Esophagus muscularis mucosa (tissue), 3 donors: ENCODE data around the gene TMEM247.

Source experiments
- CTCF ChIP-seq, 3 experiments: fragments of 200-600 bp in 2 of 3; fragments of 450-650 bp in 1 of 3; sonication (generic) in 2 of 3; IDR thresholded peaks; one replicate each; pipeline ENCODE4 v1.5.1; 2017 to 2019; ENCODE audit warnings: antibody characterized with exemption in 3 of 3, mild to moderate bottlenecking in 2 of 3, moderate library complexity in 1 of 3
- POLR2A ChIP-seq: fragments of 450-650 bp; IDR thresholded peaks from one replicate; pipeline ENCODE4 v1.6.1; 2017; ENCODE audit warnings: antibody characterized with exemption, moderate library complexity, mild to moderate bottlenecking, low read depth

GRCh38 chr2:46458763-46459500 is 20.4 kb upstream of the TMEM247 start:
- TF ChIP-seq POLR2A: no peak
- no peak for TF ChIP-seq CTCF (IDR thresholded peaks at IDR 0.05)
